H1 (cell line): ENCODE results near the gene MYOZ2.

Source experiments
- ATF2 ChIP-seq: IDR thresholded peaks from 2 replicates; pipeline ENCODE4 v1.6.1; 2012; ENCODE audit warnings: low read length, inconsistent platforms
- CEBPB ChIP-seq: IDR thresholded peaks from 2 replicates; pipeline ENCODE4 v1.6.1; 2012; ENCODE audit warnings: low read depth, low read length
- CTCF ChIP-seq, 3 experiments: IDR thresholded peaks; 1 replicate in 2 of 3; 2 replicates in 1 of 3; pipeline versions ENCODE4 v1.5.1 to v1.6.1; 2011; ENCODE audit warnings: low read length in 3 of 3, mild to moderate bottlenecking in 3 of 3, inconsistent platforms in 2 of 3, low read depth in 1 of 3, moderate library complexity in 1 of 3; ENCODE audit not compliant: insufficient read depth in 1 of 3; ENCODE audit errors: control extremely low read depth in 1 of 3
- EGR1 ChIP-seq: IDR thresholded peaks from 2 replicates; pipeline ENCODE4 v1.6.1; 2011; ENCODE audit warnings: low read depth, low read length, borderline replicate concordance
- JUND ChIP-seq: IDR thresholded peaks from 2 replicates; pipeline ENCODE4 v1.6.1; 2011; ENCODE audit warnings: mild to moderate bottlenecking, improper control_type of control experiment, low read length
- POLR2A ChIP-seq, 2 experiments: IDR thresholded peaks; 1 replicate in 1 of 2; 2 replicates in 1 of 2; pipeline ENCODE4 v1.6.1; 2011; ENCODE audit warnings: low read depth in 2 of 2, low read length in 2 of 2, mild to moderate bottlenecking in 2 of 2; ENCODE audit errors: control extremely low read depth in 1 of 2

GRCh38 chr4:119116925-119117900, 18.4 kb upstream of the MYOZ2 start:
- TF ChIP-seq CTCF (IDR thresholded peaks at IDR 0.05; ENCODE audit: control extremely low read depth in 1 of 3, insufficient read depth in 1 of 3, low read depth in 1 of 3, low read length in 3 of 3) (no peak), POLR2A (IDR thresholded peaks at IDR 0.05; ENCODE audit: control extremely low read depth in 1 of 2, low read depth in 2 of 2, low read length in 2 of 2) (no peak), ATF2 (no peak), JUND (no peak), EGR1 (no peak), CEBPB (no peak)
